Amniotic stem cell (primary cell): ENCODE measurements around the gene SYT1.
"Not testable (repeated sequence)": the region's sequence is repeated elsewhere in the genome, so short reads cannot be mapped to it uniquely, and the experiment has no call there.

Experiments
- DNase-seq: peaks from one replicate; lab custom pipeline; 2025; lab: John Stamatoyannopoulos, UW

SYT1 gene

GRCh38 chr12:78968226-78968625 is 103.7 kb downstream of the SYT1 start:
- no peak for DNase-seq

GRCh38 chr12:78970041-78970440 is 105.5 kb downstream of the SYT1 start:
- no peak for DNase-seq

DNA sequence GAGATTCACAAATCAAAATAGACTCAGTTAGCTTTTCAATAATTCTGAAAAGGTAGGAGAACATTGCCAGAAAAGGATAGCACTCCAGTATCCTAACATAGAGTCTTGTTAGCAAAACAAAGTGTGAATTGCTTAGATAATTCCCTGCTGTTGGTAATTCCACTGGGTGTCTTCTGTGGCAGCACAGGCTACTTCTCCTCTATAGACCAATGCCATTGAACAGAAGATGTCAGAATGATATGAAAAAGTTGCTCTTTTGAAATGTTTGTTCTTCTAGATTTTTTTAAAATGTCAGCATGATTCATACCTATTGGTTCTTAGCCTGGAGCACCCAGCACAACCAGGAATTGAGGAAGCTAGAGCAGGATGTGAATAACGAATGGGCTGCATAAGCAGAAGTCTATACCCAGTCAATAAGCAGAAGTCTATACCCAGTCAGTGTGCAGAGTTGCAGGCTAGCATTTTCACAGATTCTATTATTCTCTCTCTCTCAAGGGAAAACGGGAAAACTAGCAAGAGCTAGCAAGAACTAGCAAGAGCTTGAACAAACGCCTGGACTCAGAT is 112.8 kb downstream of the SYT1 start:
- DNase-seq = no peak

DNA sequence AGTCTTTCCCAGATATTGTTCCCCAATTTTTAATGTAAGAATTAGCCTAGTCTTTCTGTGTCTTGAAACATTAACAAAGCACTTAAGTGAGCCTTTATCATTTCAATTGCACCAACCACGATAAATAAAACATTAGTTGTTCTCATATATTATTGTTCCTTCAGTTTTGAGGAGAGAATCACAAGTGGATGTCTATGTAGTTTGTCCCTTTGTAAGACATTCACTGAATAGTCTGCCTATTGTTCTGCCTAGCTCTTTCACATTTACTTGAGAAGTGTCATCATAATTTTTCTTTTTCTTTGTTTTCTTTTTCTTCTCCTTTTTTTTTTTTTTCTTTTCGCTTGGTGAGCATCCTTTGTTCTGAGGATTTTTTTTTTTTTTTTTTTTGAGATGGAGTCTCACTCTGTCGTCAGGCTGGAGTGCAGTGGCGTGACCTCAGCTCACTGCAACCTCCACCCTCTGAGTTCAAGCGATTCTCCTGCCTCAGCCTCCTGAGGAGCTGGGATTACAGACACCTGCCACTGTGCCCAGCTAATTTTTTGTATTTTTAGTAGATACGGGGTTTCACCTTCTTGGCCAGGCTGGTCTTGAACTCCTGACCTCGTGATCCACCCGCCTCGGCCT is 129.7 kb downstream of the SYT1 start:
- DNase-seq = no peak

DNA sequence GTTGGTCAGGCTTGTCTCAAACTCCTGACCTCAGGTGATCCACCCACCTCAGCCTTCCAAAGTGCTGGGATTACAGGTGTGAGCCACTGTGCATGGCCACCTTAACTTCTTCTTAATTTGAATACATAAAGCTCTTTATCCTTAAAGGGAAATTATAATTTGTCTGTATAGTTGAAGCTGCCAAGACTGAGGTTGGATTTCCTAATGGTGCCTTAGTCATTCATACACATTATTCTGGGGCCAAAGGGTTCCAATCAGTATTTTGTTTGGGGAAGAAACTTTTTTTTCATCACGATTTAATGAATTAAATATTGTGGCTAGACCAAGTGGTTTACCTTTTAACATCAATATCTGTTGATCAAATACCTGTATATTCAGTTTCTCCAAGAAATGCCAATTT is 135.9 kb downstream of the SYT1 start:
- no peak for DNase-seq

DNA sequence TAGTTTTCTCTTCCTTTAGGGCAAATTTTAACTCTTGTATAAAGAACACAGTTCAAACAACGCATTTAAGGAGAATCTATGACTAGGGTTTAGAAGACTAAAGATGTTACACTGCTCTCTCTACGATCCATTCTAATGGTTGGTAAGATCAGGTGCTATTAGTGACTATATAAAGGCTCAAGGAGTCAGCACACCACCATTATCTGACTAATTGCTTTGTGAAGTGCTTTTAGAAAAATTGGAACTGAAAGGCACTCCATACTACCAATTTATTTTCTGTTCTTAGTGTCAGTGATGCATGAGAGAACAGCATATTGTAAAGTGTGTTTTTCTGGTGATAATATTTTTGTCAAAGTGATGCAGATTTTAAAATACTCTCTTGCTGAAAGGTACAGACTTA is 136.8 kb downstream of the SYT1 start:
- no peak for DNase-seq

DNA sequence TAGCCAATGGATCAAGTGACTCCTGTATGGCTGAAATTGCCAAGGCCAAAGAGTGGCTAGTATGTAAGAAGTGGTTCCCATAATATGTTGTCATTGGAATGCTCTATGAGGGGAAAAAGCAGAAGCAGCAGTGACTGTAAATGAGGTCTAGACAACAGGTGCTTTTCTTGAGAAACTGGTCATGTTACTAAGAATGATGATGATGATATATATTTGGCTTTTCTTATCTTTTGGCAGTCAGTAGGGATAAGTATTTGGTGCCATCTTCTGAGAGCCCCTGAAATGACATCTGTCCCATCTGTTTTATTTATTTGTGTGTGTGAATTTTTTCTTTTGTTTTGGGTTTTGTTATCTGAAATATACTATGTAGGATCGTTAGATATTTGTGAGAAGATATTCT is 141.7 kb downstream of the SYT1 start:
- no peak for DNase-seq

DNA sequence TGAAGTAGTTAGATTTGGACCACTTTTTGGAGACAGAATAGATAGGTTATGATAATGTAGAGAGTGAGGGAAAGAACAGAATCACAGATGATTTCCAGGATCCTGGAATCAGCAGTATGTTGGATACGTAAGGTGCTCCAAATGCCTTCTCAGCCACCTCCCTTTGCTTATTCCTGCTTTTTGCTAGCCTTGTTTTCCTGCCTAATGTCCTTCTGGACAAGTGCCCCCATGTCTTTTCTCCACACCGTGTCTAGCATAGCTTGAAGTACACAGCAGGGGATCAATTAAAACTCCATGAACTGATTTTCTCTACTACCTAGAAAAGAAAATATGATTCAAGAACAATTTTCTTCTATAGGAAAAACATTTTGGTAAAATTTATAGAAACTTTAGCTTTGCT is 144.0 kb downstream of the SYT1 start:
- no peak for DNase-seq

DNA sequence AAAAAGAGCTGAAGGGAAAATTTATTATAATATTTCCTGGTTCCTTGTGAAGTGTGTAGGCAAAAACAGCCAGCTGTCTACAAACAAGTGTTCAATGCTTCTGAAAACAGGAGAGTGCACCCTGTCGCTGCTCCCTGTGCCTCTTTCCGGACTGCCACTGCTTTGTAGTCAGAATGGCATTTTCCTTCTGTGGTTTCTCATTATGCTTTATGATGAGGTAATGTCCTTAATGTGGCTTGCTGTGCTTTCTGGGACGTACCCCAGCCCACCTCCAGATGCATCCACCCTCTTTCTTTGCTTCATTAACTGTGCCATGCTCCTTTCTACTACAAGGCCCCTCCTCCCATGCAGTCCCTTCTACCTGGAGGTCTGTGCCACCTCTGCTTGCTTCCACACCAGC is 148.1 kb downstream of the SYT1 start:
- no peak for DNase-seq

- no peak for DNase-seq
Observed at GRCh38 chr12:79016181-79016580, 151.6 kb downstream of the SYT1 start.

GRCh38 chr12:79019672-79020071 is 155.1 kb downstream of the SYT1 start:
- DNase-seq = no peak

- no peak for DNase-seq
Observed at GRCh38 chr12:79020106-79020505, 155.5 kb downstream of the SYT1 start.

GRCh38 chr12:79021021-79021420 is 156.4 kb downstream of the SYT1 start:
- no peak for DNase-seq

DNA sequence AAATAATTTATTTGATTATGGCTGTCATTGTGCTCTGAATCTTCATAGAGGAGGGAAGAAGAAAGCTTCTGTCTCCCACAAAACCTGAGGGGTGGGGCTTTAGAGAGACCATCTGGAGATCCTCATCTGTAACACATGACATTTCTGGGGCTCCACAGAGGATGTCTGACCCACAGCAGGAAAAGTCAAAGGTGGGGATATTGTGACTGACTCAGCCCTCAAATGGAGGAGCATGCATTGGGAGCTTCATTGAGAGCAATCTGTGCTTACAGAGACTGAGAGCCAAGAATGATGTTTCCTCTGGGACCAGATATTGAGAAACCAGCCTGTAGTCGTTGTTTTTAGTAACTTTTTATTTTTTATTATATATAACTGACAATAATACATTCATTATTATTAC is 158.7 kb downstream of the SYT1 start:
- no peak for DNase-seq

DNA sequence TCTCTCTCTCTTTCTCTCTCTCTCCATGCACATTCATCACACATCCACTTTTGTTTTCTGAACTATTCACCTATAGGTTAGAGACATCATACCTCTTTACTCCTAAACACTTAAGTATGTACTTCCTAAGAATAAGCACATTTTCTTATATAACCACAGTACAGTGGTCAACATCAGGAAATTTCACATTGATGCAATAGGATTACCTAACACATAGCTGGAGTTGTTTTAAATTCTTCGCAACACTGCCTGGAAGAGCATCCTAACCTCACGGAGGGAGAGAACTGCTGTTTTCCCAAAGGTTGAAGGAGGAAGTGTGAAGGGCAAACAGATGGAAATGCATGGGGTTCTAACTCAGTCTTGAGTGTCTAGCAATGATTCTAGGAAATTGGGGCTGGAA is 159.2 kb downstream of the SYT1 start:
- DNase-seq = no peak

- no peak for DNase-seq
Observed at GRCh38 chr12:79033788-79034187, 169.2 kb downstream of the SYT1 start.

DNA sequence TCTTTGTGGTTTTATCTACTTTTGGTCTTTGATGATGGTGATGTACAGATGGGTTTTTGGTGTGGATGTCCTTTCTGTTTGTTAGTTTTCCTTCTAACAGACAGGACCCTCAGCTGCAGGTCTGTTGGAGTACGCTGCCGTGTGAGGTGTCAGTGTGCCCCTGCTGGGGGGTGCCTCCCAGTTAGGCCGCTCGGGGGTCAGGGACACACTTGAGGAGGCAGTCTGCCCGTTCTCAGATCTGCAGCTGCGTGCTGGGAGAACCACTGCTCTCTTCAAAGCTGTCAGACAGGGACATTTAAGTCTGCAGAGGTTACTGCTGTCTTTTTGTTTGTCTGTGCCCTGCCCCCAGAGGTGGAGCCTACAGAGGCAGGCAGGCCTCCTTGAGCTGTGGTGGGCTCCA is 180.2 kb downstream of the SYT1 start:
- not testable (repeated sequence) for DNase-seq

DNA sequence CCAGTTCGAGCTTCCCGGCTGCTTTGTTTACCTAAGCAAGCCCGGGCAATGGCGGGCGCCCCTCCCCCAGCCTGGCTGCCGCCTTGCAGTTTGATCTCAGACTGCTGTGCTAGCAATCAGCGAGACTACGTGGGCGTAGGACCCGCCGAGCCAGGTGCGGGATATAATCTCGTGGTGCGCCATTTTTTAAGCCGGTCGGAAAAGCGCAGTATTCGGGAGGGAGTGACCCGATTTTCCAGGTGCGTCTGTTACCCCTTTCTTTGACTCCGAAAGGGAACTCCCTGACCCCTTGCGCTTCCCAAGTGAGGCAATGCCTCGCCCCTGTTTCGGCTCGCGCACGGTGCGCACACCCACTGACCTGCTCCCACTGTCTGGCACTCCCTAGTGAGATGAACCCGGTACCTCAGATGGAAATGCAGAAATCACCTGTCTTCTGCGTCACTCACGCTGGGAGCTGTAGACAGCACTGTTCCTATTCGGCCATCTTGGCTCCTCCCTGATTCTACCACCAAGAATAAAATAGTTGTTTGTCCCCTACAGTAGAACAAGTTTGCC is 180.7 kb downstream of the SYT1 start:
- DNase-seq = not testable (repeated sequence)

GRCh38 chr12:79046021-79046420 is 181.4 kb downstream of the SYT1 start:
- no peak for DNase-seq

DNA sequence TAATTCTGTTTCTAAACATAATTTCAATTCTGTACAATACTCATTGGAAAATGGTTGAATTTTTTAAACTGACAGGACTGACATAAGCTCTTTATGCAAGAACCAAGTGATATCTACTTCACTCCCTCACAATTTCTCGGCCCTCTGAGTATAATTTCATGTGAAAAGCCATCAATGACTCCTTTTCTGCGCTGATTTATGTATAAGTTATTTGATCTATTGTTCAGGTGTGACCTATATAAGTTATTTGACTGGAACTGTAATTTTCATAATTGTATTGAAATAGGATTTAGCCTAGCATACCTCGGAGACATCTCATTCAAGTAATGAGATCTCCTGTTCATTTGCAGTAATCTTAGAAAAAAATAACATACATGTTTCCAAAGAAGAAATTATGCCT is 184.4 kb downstream of the SYT1 start:
- DNase-seq = no peak

DNA sequence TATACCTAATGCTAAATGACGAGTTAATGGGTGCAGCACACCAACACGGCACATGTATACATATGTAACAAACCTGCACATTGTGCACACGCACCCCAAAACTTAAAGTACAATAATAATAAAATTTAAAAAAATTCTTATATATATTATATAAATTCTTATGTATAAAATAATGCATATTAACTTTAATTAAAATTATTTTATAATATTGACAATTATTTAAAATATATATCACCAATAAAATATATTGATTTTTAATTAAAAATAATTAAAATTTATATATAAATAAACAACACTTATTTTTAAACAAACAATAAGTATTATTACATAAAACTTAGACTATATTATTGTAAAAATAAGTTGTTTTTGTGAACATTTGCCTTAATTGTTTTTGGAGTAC is 188.8 kb downstream of the SYT1 start:
- no peak for DNase-seq

GRCh38 chr12:79055926-79056674 is 191.5 kb downstream of the SYT1 start:
- DNase-seq = no peak

- DNase-seq = no peak
Observed at GRCh38 chr12:79056775-79057174, 192.2 kb downstream of the SYT1 start.
